Kidney (tissue), 14 donors: ENCODE results near the gene STAT6. TPM values are rescaled to one million over a fixed set of nuclear protein-coding genes. Genes with fewer than 3 reads are reported as not detected.
A peak's percentile ranks its signal among the peaks of the same experiment; 100 is the strongest.

Experiments
- DNase-seq, 5 donors: peaks; one replicate each; pipeline ENCODE4 v3.0.0-alpha.2; 2013 to 2020
- FAIRE-seq: peaks from 2 replicates; lab custom pipeline; 2012; peaks lifted over from hg19 to GRCh38; lab: Jason Lieb, UNC
- H3K27ac ChIP-seq, 2 donors: one replicate each; pipeline ENCODE4 v1.7.0; 2013; ENCODE audit warnings: low read depth in 2 of 2, low read length in 2 of 2, inconsistent platforms in 1 of 2
- H3K27me3 ChIP-seq: one replicate; pipeline ENCODE4 v1.7.1; 2013; ENCODE audit warnings: low read length, inconsistent platforms; ENCODE audit not compliant: control insufficient read depth, insufficient read depth
- H3K36me3 ChIP-seq, 3 donors: one replicate each; pipeline versions ENCODE4 v1.7.0 to v1.7.1; 2013; ENCODE audit warnings: low read length in 3 of 3, control low read depth in 1 of 3, inconsistent platforms in 1 of 3; ENCODE audit not compliant: insufficient read depth in 3 of 3, control insufficient read depth in 2 of 3
- H3K4me1 ChIP-seq, 3 donors: one replicate each; pipeline versions ENCODE4 v1.7.0 to v1.7.1; 2013; ENCODE audit warnings: low read length in 3 of 3, inconsistent platforms in 1 of 3, low read depth in 1 of 3; ENCODE audit not compliant: control insufficient read depth in 2 of 3, insufficient read depth in 2 of 3
- H3K4me3 ChIP-seq, 3 donors: one replicate each; pipeline versions ENCODE4 v1.7.0 to v1.8.1; 2013; ENCODE audit warnings: low read length in 3 of 3, control low read depth in 1 of 3, inconsistent platforms in 1 of 3
- H3K9ac ChIP-seq, 3 donors: one replicate each; pipeline versions ENCODE4 v1.7.0 to v1.7.1; 2013; ENCODE audit warnings: low read length in 3 of 3, control low read depth in 1 of 3, inconsistent platforms in 1 of 3
- H3K9me3 ChIP-seq, 3 donors: one replicate each; pipeline versions ENCODE4 v1.7.0 to v1.7.1; 2013; ENCODE audit warnings: low read length in 3 of 3, control low read depth in 1 of 3, inconsistent platforms in 1 of 3; ENCODE audit not compliant: control insufficient read depth in 2 of 3, insufficient read depth in 1 of 3
- CTCF ChIP-seq: IDR thresholded peaks from 3 replicates; pipeline ENCODE4 v1.5.1; 2012; ENCODE audit warnings: mild to moderate bottlenecking, moderate library complexity, borderline replicate concordance; ENCODE audit not compliant: insufficient read depth; ENCODE audit errors: extremely low read depth
- intact Hi-C: fragments of 100-400 bp; cut with DNase I; formaldehyde crosslinking; loops from one replicate; pipeline ENCODE4 v1.11.1; 2022
- polyA plus RNA-seq: library from polyadenylated mRNA; stranded (reverse); fragments of 350-450 nt; fragmentation: Illumina TruSeq; extraction: RNeasy Lipid Tissue Mini Kit (QIAGEN cat#74804); gene quantifications from one replicate; pipeline ENCODE4 v1.2.3, GENCODE V29; 2014; ENCODE audit warnings: low read depth, low replicate concordance; ENCODE audit not compliant: insufficient read depth
- total RNA-seq: library from RNA; stranded (reverse); fragmentation: NEBNext Ultra II Directional; extraction: Animal tissue kit (Norgen Biotek cat#: 25700); gene quantifications from one replicate; pipeline ENCODE4 v1.2.1, GENCODE V29; 2021
- donor health status: control.
- donor health status: control.
- donor health status: control.
- donor health status: control.
- donor health status: control.
- donor health status: DM: yes; HTN: yes; CAD: no.
- donor health status: Normal renal cell carcinoma (clear cell type).

Gene STAT6
- total and polyA plus RNA-seq, 2 donors from 2014 or later: 74.8 to 232 TPM

- peak overlapping the region; percentile 87 to 92 for H3K27ac ChIP-seq
- peak; percentile 83 to 93 (median 90) for DNase-seq
- TF ChIP-seq CTCF: no peak
- no peaks in the 10 kb centered on the region for H3K9me3 ChIP-seq
- H3K4me3 ChIP-seq: peak overlapping the region; percentile 78 to 84 (median 83)
- H3K4me1 ChIP-seq: peaks cover 5 to 23% (median 15%) of the 10 kb centered on the region in 3 donors
- H3K9ac ChIP-seq: peak overlapping the region; percentile 53 to 73 (median 54)
- peaks cover 4 to 23% (median 5%) of the 10 kb centered on the region in 3 donors for H3K36me3 ChIP-seq
- FAIRE-seq: no peak
- no peaks in the 10 kb centered on the region for H3K27me3 ChIP-seq
- intact Hi-C loops: no loop called here
Measured at GRCh38 chr12:57089271-57090245, 21.6 kb downstream of the STAT6 start.

- peak within 1 kb of the TSS; percentile 99 to 100 for H3K27ac ChIP-seq
- no peak for FAIRE-seq
- DNase-seq: peak; percentile 97 to 99 (median 98)
- TF ChIP-seq CTCF: no peak
- intact Hi-C loops: no loop called here
- H3K4me1 ChIP-seq: peaks cover 5 to 18% (median 15%) of the 10 kb centered on the region in 3 donors
- peak within 1 kb of the TSS; percentile 54 to 95 (median 68) for H3K9ac ChIP-seq
- H3K27me3 ChIP-seq: no peaks in the 10 kb centered on the region
- H3K9me3 ChIP-seq: no peaks in the 10 kb centered on the region
- H3K36me3 ChIP-seq: peaks cover 4 to 21% (median 5%) of the 10 kb centered on the region in 3 donors
- H3K4me3 ChIP-seq: peak within 1 kb of the TSS; percentile 78 to 84 (median 83)
Measured at GRCh38 chr12:57088354-57089270, 22.6 kb downstream of the STAT6 start, which contains the start of gene NAB2. Gene NAB2 (plus strand): TSS chr12:57089114. CDS start chr12:57089272, 158 bp downstream.

- Histone ChIP-seq H3K36me3 (peaks cover 4 to 19% (median 5%) of the 10 kb centered on the region in 3 donors), H3K27ac (peak overlapping the region; percentile 99 to 100), H3K27me3 (no peaks in the 10 kb centered on the region), H3K4me3 (peak overlapping the region; percentile 65 to 78 (median 78)), H3K9me3 (no peaks in the 10 kb centered on the region), H3K9ac (peak overlapping the region; percentile 51 to 95 (median 68)), H3K4me1 (peaks cover 5 to 18% (median 15%) of the 10 kb centered on the region in 3 donors)
- FAIRE-seq (no peak), DNase-seq (peak; percentile 94 to 99 (median 97))
- intact Hi-C loops: no loop called here
- TF ChIP-seq CTCF: no peak
Measured at GRCh38 chr12:57087691-57088353, 23.3 kb downstream of the STAT6 start.
